GM19193 (cell line): Measurements from ENCODE around the gene GPC1.

ENCODE experiments used
- POLR2A ChIP-seq: IDR thresholded peaks from 4 replicates; pipeline ENCODE4 v1.6.1; 2011; ENCODE audit not compliant: insufficient read depth, insufficient read length; ENCODE audit errors: extremely low read depth

The GPC1 gene

DNA sequence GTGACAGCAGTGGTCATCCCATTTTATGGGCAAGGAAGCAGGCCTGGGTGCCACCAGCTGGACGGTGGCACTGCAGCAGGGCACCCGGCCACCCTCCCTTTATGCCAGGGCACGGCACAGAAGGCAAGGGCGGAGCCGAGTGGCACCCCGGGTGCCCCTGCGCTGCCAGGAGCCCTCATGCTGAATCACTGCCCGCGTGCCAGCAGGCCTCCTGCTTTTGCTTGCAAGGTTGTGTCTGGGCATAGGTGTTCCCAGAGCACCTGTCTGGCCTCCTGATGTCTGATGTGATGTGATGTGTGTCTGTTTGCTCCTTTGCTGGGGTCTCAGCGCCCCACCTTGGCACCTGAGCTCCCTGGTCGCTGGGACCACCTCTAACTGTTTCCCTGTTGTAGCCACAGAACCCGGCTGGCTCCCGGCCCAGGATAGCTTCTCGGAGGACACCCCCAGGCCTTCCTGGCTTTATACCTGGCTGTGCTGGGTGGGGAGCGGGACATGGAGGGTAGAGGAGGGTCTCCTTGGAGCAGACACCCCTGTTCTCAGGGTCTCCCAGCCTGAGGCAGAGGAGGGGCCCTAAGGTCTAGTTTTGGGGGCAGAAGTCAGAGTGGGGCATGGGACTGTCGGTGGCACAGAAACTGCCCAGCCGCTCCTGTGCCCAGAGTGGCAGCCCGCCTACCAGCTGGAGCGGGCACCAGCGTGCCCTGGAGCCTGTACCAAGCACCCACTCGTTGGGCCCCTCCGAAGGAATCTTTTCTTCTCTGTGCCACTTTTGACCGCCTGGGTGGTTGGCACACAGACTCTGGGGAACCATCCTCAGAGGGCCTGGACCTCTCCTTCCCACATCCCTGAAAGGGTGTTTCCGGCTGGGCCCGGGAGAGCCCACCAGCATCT is 3.6 kb downstream of the GPC1 start:
- TF ChIP-seq POLR2A = no peak

- no peak for TF ChIP-seq POLR2A
Measured at GRCh38 chr2:240439698-240440151, 4.3 kb downstream of the GPC1 start.

DNA sequence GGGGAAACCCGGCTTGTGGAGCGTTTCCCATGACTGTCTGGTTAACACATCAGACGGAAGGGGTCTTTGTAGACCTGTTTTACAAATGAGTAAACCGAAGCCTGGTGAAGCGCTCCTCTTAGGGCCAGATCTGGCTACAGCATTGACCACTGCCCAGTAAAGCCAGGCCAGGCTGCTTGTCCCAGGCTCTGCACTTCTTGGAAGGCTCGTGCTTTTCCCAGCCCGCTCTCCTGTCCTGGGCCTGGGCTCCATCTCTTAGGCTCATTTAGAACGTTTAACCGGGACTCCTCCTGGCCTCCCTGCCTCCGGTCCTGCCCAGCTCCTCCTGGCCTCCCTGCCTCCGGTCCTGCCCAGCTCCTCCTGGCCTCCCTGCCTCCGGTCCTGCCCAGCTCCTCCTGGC is 4.8 kb downstream of the GPC1 start:
- TF ChIP-seq POLR2A = no peak

DNA sequence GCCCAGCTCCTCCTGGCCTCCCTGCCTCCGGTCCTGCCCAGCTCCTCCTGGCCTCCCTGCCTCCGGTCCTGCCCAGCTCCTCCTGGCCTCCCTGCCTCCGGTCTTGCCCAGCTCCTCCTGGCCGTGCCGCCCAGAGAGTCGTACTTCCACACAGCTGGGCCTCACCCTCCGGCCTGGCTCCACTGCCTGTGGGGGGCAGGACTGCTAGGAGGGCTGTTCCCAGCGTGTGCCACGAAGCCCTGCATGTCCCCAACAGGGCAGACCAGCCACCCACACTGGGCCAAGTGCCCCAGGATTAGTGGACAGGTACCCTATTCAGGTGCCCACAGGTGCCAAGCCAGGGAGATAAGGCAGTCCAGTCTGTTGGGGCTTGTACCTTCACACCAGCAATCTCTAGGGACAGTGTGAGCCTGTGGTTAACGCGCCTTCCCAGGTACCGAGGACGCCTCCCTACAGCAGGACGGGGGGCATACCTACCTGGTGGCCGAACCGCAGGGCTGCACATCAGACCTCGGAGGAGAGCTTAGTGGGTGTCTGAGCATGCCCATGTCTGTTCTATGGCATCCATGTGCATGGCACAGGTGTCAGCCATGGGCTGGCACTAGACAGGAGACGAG is 5.3 kb downstream of the GPC1 start:
- no peak for TF ChIP-seq POLR2A

DNA sequence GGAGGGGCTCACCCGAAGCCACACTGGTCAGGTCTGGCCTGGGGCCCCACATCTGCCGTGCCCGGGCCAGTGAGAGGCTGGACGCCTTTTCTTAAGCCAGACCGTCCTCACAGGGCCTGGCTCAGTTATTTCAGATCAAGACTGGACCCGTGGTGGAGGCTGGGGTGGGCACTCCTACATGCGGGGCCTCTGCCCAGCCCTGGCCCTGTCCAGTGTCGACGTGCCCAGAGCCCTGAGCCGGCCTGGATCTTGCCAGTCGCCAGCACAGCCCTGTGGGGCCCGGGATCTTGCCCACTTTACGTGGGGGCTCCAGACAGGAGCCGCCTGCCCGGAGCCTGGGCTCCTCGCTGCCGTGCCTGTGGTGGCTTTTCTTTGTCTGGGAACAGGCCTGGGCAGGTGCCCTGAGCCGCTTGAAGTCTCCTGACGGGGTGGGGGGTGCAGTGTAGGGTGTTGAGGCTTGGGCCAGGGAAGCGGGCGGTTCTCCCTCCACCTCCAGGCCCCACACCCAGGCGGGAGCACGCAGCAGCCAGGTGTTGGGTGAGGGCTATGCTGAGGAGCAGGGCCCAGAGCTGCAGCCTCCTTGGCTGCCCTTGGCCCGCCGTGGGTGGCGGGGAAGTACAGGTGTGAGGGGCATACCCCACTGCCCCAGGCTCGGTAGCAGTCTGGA is 6.0 kb downstream of the GPC1 start:
- no peak for TF ChIP-seq POLR2A

GRCh38 chr2:240441993-240442411 is 6.5 kb downstream of the GPC1 start:
- no peak for TF ChIP-seq POLR2A

GRCh38 chr2:240442891-240443715 is 7.6 kb downstream of the GPC1 start:
- no peak for TF ChIP-seq POLR2A

GRCh38 chr2:240443891-240444301 is 8.4 kb downstream of the GPC1 start:
- no peak for TF ChIP-seq POLR2A

DNA sequence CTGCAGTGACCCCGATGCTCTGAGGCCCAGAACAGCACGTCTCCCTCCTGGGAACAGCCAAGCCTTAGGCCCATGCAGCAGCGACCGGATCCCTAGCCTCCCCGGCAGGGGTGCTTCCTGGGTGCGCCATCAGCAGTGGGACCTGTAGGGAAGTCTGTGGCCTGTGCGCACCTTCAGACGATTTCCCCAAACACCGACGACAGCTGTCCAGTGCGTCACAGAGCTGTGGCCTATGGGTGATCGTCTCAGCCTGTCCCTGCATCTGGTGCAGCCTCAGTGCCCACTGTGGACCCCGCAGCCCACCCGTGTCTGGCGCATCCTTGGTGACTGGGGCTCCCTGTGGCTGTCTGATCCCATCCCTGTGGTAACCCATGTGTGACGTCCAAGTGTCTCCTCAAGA is 9.0 kb downstream of the GPC1 start:
- no peak for TF ChIP-seq POLR2A

GRCh38 chr2:240445961-240446663 is 10.6 kb downstream of the GPC1 start:
- TF ChIP-seq POLR2A = no peak

DNA sequence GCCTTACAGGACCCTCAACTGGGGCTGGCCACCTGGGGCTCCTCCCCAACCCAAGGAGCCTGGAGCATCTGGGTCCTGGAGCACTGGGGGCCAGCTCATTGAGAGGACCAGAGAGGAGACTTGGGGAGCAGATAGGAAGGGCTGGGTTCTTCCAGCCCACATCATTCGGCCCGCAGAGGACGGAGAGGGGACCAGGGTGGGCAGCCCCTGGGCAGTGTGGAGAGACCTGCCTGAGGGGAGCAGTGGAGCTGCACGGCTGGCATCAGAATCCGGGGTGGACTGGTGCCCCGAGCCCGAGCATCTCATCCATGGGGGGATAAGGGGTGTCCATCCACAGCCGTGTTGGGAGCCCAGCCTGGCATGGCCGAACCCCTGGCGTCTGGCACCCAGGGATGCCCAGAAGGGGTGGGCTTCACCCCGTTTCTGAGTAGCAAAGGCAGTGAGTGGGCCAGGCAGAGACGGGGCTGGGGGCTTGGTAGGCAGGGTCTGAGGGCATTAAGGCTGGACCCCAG is 11.3 kb downstream of the GPC1 start:
- no peak for TF ChIP-seq POLR2A

GRCh38 chr2:240447331-240447730 is 11.9 kb downstream of the GPC1 start:
- TF ChIP-seq POLR2A = no peak

DNA sequence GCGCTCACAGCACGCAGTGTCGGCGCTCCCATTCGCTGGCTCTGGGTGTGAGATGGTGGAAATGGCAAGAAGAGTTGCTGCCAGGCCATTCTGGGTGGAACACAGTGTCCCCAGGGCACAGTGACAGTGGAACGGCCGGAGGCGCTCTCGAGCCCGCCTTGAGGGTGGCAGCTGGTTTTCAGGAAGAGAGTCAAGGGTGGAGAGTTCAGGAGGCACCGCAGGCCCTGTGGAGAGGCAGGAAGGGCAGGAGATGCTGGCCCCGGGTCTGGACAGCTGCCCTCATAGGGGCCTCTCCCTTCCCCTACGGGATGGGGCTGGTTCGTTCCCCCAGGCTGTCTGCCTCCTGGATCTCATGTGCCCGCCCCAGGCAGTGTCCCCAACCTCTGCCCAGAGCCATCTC is 12.5 kb downstream of the GPC1 start:
- TF ChIP-seq POLR2A = no peak
